ENCODE measurements around the gene CD99. TPM values are rescaled to one million over a fixed set of nuclear protein-coding genes. Genes with fewer than 3 reads are reported as not detected.
A peak's percentile ranks its signal among the peaks of the same experiment; 100 is the strongest.
"Not testable (repeated sequence)": the region's sequence is repeated elsewhere in the genome, so short reads cannot be mapped to it uniquely, and the experiment has no call there.

CD99 gene
- total RNA-seq, 1 donor from 2014 or later: 57.9 TPM

DNA sequence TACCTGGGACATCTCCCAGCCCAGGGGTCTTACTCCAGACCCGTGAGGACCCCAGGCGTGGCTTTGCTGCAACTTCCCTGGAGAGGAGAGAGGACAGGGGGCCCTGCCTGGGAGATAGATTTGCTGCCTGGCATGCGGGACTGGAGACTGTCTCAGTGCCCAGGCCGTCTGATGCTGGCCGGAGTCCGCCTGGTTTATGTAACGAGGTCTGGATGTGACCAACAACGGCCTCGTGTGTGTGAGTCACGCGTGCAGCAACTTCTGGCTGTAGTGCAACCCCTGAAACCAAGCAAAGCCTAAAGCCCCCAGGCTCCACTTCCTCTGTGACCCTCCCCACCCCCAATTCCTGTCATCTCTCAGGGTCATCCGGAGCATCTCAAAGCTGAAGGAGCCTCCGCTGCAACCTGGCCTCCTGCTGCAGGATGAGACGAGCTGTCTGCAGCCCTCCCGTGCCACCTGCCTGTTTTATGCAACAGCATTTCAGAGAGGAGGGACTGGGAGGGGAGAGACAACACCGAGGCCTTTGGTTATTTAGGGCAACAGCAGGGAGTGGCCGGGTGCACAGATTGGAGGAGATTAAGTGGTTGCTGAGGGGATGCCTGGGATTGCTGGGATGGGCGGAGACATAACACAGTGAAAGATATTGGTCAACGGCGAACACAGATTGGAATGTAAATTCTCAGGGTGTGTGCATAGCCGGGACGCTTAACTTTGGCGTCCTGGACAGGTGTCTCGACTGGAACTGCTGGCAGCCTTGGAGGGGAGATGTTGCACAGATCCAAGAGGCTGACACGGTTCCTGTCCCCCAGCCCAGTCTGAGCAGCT, 76.7 kb downstream of the CD99 start:
- Histone ChIP-seq H3K4me3 (ENCODE audit: low read depth, low read length) (no peak overlapping the region), H3K36me3 (ENCODE audit: control insufficient read depth, insufficient read depth, low read length) (no peaks in the 10 kb centered on the region), H3K27me3 (ENCODE audit: control insufficient read depth, insufficient read depth, low read length) (no peaks in the 10 kb centered on the region)
- TF ChIP-seq, protein P1, sequence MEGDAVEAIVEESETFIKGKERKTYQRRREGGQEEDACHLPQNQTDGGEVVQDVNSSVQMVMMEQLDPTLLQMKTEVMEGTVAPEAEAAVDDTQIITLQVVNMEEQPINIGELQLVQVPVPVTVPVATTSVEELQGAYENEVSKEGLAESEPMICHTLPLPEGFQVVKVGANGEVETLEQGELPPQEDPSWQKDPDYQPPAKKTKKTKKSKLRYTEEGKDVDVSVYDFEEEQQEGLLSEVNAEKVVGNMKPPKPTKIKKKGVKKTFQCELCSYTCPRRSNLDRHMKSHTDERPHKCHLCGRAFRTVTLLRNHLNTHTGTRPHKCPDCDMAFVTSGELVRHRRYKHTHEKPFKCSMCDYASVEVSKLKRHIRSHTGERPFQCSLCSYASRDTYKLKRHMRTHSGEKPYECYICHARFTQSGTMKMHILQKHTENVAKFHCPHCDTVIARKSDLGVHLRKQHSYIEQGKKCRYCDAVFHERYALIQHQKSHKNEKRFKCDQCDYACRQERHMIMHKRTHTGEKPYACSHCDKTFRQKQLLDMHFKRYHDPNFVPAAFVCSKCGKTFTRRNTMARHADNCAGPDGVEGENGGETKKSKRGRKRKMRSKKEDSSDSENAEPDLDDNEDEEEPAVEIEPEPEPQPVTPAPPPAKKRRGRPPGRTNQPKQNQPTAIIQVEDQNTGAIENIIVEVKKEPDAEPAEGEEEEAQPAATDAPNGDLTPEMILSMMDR (IDR thresholded peaks at IDR 0.05; ENCODE audit: insufficient read depth, low read length, severe bottlenecking): no peak
- FAIRE-seq: no peak
- DNase-seq (ENCODE audit: low read depth): peak; percentile 21

DNA sequence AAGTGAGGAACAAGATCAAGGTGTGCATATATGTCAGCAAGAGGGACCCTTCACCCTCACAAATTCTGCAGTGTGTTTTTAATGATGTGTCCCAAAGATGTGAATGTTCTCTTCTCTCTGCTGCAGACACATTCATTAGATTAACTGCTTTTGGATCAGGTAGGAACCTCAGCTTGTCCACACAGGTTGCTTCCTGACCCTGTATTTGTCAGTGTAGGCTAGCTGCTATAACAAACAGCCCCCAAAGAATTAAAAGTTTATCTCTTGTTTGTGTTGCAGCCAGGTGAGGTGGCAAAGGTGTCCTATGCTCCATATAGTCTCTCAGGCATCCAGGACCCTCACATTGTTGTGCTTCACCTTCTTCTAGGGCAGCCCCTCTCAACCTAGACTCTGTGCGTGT, 78.5 kb downstream of the CD99 start:
- no peaks in the 10 kb centered on the region for H3K27me3 ChIP-seq (ENCODE audit: control insufficient read depth, insufficient read depth, low read length)
- no peak for FAIRE-seq
- TF ChIP-seq, protein P1 (IDR thresholded peaks at IDR 0.05; ENCODE audit: insufficient read depth, low read length, severe bottlenecking): no peak
- no peak for DNase-seq (ENCODE audit: low read depth)
- no peak overlapping the region for H3K4me3 ChIP-seq (ENCODE audit: low read depth, low read length)
- H3K36me3 ChIP-seq (ENCODE audit: control insufficient read depth, insufficient read depth, low read length): no peaks in the 10 kb centered on the region

DNA sequence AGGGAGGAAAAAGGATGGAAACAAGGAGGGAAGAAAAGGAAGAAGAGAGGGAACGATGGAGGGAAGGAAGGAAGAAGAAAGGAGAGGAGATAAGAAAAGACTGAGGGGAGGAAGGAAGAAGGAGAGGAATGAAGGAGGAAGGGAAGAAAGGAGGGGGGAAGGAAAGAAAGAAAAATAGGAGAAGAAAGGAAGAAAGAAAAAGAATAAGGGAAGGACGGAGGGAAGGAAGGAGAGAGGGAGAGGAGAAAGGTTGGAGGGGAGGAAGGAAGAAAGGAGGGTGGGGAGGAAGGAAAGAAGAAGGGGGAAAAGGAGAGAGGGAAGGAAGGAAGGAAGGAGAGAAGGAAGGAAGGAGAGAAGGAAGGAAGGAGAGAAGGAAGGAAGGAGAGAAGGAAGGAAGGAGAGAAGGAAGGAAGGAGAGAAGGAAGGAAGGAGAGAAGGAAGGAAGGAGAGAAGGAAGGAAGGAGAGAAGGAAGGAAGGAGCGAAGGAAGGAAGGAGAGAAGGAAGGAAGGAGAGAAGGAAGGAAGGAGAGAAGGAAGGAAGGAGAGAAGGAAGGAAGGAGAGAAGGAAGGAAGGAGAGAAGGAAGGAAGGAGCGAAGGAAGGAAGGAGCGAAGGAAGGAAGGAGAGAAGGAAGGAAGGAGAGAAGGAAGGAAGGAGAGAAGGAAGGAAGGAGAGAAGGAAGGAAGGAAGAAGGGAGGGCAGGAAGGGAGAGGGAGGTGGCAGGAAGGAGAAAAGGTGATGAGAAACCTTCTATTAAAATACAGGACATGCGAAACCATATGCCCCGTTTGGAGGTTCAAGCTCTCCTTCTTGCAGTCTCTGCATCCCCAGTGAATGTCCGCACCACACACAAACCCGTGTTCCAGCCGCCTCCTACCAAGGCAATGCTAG, 82.3 kb downstream of the CD99 start:
- DNase-seq (ENCODE audit: low read depth); H3K4me3 ChIP-seq (ENCODE audit: low read depth, low read length); H3K27me3 ChIP-seq (ENCODE audit: control insufficient read depth, insufficient read depth, low read length); H3K36me3 ChIP-seq (ENCODE audit: control insufficient read depth, insufficient read depth, low read length); FAIRE-seq: not testable (repeated sequence)

DNA sequence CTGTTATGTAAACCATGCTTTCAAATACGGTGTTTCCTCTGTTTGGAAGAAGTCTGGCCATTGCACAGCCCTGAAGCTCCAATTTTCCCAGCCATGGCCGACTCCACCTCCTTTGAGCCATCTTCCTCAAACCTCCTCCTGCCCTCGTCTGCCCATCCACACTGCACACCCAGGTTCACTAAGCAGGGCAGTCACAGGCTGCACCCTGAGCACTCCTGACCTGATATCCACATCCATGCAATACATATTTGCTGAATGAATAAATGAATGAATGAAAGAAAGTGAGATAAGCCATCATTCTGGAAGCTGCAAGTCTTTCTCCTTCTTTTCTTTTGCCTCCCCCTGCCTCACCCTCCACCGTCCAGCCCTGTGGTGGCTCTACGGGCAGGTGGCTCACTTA, 83.0 kb downstream of the CD99 start:
- DNase-seq (ENCODE audit: low read depth) (no peak), FAIRE-seq (no peak)
- H3K36me3 ChIP-seq (ENCODE audit: control insufficient read depth, insufficient read depth, low read length): no peaks in the 10 kb centered on the region
- H3K27me3 ChIP-seq (ENCODE audit: control insufficient read depth, insufficient read depth, low read length): no peaks in the 10 kb centered on the region
- H3K4me3 ChIP-seq (ENCODE audit: low read depth, low read length): no peak overlapping the region
- TF ChIP-seq, protein P1 (IDR thresholded peaks at IDR 0.05; ENCODE audit: insufficient read depth, low read length, severe bottlenecking): no peak

DNA sequence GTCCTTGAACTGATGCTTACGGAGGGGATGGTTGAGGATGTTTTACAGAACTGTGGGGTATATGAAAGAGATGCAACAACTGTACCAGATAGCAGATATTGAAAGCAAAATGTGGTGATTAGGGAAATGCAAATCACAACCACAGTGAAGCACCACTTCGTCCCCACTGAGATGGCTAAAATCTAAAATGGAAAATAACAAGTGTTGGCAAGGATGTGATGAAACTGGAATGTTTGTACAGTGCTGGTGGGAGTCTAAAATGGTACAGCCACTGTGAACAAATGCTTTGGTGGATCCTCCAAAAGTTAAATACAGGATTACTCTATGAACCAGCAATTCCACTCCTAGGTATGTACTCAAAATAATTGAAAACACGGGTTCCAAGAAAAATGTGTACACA, 83.7 kb downstream of the CD99 start:
- DNase-seq (ENCODE audit: low read depth) (no peak), FAIRE-seq (no peak)
- TF ChIP-seq, protein P1 (IDR thresholded peaks at IDR 0.05; ENCODE audit: insufficient read depth, low read length, severe bottlenecking): no peak
- H3K4me3 ChIP-seq (ENCODE audit: low read depth, low read length): no peak overlapping the region
- no peaks in the 10 kb centered on the region for H3K36me3 ChIP-seq (ENCODE audit: control insufficient read depth, insufficient read depth, low read length)
- no peaks in the 10 kb centered on the region for H3K27me3 ChIP-seq (ENCODE audit: control insufficient read depth, insufficient read depth, low read length)

DNA sequence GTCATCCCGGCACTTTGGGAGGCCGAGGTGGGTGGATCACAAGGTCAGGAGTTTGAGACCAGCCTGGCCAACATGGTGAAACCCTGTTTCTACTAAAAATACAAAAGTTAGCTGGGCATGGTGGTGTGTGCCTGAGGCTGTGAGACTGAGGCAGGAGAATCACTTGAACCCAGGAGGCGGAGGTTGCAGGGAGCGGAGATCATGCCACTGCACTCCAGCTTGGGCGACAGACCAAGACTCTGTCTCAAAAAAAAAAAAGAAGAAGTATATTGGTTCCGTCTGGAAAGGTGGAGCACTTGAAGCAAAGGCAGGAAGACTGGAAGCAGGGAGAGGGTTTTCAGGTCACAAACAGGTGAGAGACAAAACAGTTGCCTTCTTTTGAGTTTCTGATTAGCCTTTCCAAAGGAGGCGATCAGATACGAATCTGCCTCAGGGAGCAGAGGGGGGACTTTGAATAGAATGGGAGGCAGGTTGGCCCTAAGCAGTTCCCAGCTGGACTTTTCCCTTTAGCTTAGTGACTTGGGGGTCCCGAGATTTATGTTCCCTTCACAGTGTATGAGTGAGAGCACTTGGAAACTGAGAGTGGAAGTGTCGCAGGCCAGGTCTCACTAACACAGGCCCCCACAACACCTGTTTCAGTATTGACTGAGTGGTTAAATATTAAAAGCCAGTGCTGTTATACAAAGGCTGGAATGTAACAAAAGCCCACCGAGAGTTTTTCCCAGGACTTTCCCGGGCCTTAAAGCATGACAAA, 89.6 kb downstream of the CD99 start:
- not testable (repeated sequence) for H3K36me3 ChIP-seq (ENCODE audit: control insufficient read depth, insufficient read depth, low read length); DNase-seq (ENCODE audit: low read depth); H3K27me3 ChIP-seq (ENCODE audit: control insufficient read depth, insufficient read depth, low read length); H3K4me3 ChIP-seq (ENCODE audit: low read depth, low read length); FAIRE-seq

Data from bronchial epithelial cell (primary cell).